Neural cell (in vitro differentiated cells): ENCODE measurements around the gene NXNL1. TPM values are rescaled to one million over a fixed set of nuclear protein-coding genes. Genes with fewer than 3 reads are reported as not detected.

Experiments
- H2AFZ ChIP-seq: fragments of 200-600, 300-800 bp; sonication (generic), shearing (Covaris generic); 2 replicates; pipeline ENCODE4 v1.6.0; 2014; ENCODE audit warnings: low read depth, mild to moderate bottlenecking, antibody characterized with exemption, low read length, moderate library complexity
- H3F3A ChIP-seq: fragments of 200-600 bp; shearing (Covaris generic); 2 replicates; pipeline ENCODE4 v1.6.1; 2016; ENCODE audit warnings: mild to moderate bottlenecking, moderate library complexity, mixed read lengths, antibody characterized with exemption, low read length; ENCODE audit not compliant: insufficient read depth, poor library complexity, severe bottlenecking
- H3K27ac ChIP-seq: fragments of 200-600, 300-800 bp; sonication (generic), shearing (Covaris generic); 2 replicates; pipeline ENCODE4 v1.5.1; 2014; ENCODE audit warnings: mild to moderate bottlenecking, low read length, moderate library complexity
- H3K27me3 ChIP-seq: fragments of 300-800, 200-600 bp; sonication (generic), shearing (Covaris generic); 2 replicates; pipeline ENCODE4 v1.6.0; 2014; ENCODE audit warnings: mild to moderate bottlenecking, low read depth, low read length, moderate library complexity; ENCODE audit not compliant: insufficient read depth
- H3K36me3 ChIP-seq: fragments of 300-800, 200-600 bp; sonication (generic), shearing (Covaris generic); 2 replicates; pipeline ENCODE4 v1.5.1; 2014; ENCODE audit warnings: mild to moderate bottlenecking, antibody characterized with exemption, low read length, moderate library complexity; ENCODE audit not compliant: insufficient read depth
- H3K4me2 ChIP-seq: fragments of 300-800, 200-600 bp; sonication (generic), shearing (Covaris generic); 2 replicates; pipeline ENCODE4 v1.6.0; 2014; ENCODE audit warnings: mild to moderate bottlenecking, low read length
- H3K4me3 ChIP-seq: fragments of 300-800, 200-600 bp; sonication (generic), shearing (Covaris generic); 2 replicates; pipeline ENCODE4 v1.5.1; 2014; ENCODE audit warnings: mild to moderate bottlenecking, low read length, moderate library complexity
- H3K79me2 ChIP-seq: fragments of 200-600 bp; shearing (Covaris generic); replicated peaks from 2 replicates; pipeline ENCODE4 v1.6.0; 2014; ENCODE audit warnings: mild to moderate bottlenecking, low read length, moderate library complexity; ENCODE audit not compliant: insufficient read depth
- H3K9ac ChIP-seq: fragments of 300-800, 200-600 bp; sonication (generic), shearing (Covaris generic); 2 replicates; pipeline ENCODE4 v1.6.1; 2016; ENCODE audit warnings: mild to moderate bottlenecking, low read length, mixed read lengths
- H3K9me2 ChIP-seq: fragments of 200-600 bp; shearing (Covaris generic); 2 replicates; pipeline ENCODE4 v1.6.1; 2016; ENCODE audit warnings: mild to moderate bottlenecking, low read length, mixed read lengths; ENCODE audit not compliant: insufficient read depth
- H3K9me3 ChIP-seq: fragments of 200-600, 300-800 bp; sonication (generic), shearing (Covaris generic); 2 replicates; pipeline ENCODE4 v1.6.1; 2016; ENCODE audit warnings: mild to moderate bottlenecking, mixed run types, low read length, moderate library complexity, mixed read lengths
- H4K20me1 ChIP-seq: fragments of 200-600 bp; shearing (Covaris generic); 2 replicates; pipeline ENCODE4 v1.6.1; 2016; ENCODE audit warnings: mild to moderate bottlenecking, mixed run types; ENCODE audit not compliant: insufficient read depth
- CTCF ChIP-seq: fragments of 450-650 bp; IDR thresholded peaks from 2 replicates; pipeline ENCODE4 v1.5.1; 2014; ENCODE audit warnings: antibody characterized with exemption, mild to moderate bottlenecking, moderate library complexity; ENCODE audit not compliant: poor library complexity, severe bottlenecking
- EP300 ChIP-seq: fragments of 450-650 bp; conservative IDR thresholded peaks from 2 replicates; pipeline ENCODE4 v1.6.1; 2014; ENCODE audit warnings: antibody characterized with exemption, mild to moderate bottlenecking, moderate library complexity; ENCODE audit not compliant: poor library complexity, severe bottlenecking
- EZH2 ChIP-seq: fragments of 200-600, 300-800 bp; shearing (Covaris generic), sonication (generic); IDR thresholded peaks from 2 replicates; pipeline ENCODE4 v1.6.1; 2014; ENCODE audit warnings: antibody characterized with exemption, low read length, borderline replicate concordance, mild to moderate bottlenecking; ENCODE audit not compliant: insufficient read depth, poor library complexity, severe bottlenecking
- MXI1 ChIP-seq: fragments of 450-650 bp; conservative IDR thresholded peaks from 2 replicates; pipeline ENCODE4 v1.6.1; 2014; ENCODE audit warnings: antibody characterized with exemption, mild to moderate bottlenecking; ENCODE audit not compliant: poor library complexity, severe bottlenecking
- POLR2AphosphoS5 ChIP-seq: IDR thresholded peaks from 2 replicates; pipeline ENCODE4 v1.6.1; 2012
- RAD21 ChIP-seq: fragments of 450-650 bp; conservative IDR thresholded peaks from 2 replicates; pipeline ENCODE4 v1.6.1; 2014; ENCODE audit warnings: antibody characterized with exemption, mild to moderate bottlenecking, moderate library complexity
- REST ChIP-seq: IDR thresholded peaks from 2 replicates; pipeline ENCODE4 v1.6.1; 2012; ENCODE audit warnings: borderline replicate concordance
- SMC3 ChIP-seq: fragments of 450-650 bp; conservative IDR thresholded peaks from 2 replicates; pipeline ENCODE4 v1.6.1; 2014; ENCODE audit warnings: antibody characterized with exemption, mild to moderate bottlenecking, moderate library complexity; ENCODE audit not compliant: poor library complexity
- TAF1 ChIP-seq: IDR thresholded peaks from 2 replicates; pipeline ENCODE4 v1.6.1; 2012; ENCODE audit warnings: low read depth
- polyA plus RNA-seq: library from polyadenylated mRNA; depleted of rRNA; stranded (reverse); fragments of >200 nt; gene quantifications from 2 replicates; pipeline ENCODE4 v1.2.3, GENCODE V29; 2014

The NXNL1 gene
- polyA plus RNA-seq, 1 donor from 2014 or later: not detected

GRCh38 chr19:17451820-17452219, 8.9 kb downstream of the NXNL1 start:
- Histone ChIP-seq H3K4me2 (no peak overlapping the region), H2AFZ (no peak overlapping the region), H3K27me3 (peaks cover 25% of the 10 kb centered on the region), H3K9ac (no peak overlapping the region), H4K20me1 (no peaks in the 10 kb centered on the region), H3K9me2 (no peaks in the 10 kb centered on the region), H3K79me2 (no peaks in the 10 kb centered on the region), H3K4me3 (no peak overlapping the region), H3F3A (no peaks in the 10 kb centered on the region), H3K27ac (no peak overlapping the region), H3K9me3 (no peaks in the 10 kb centered on the region), H3K36me3 (no peaks in the 10 kb centered on the region)
- no peak for TF ChIP-seq SMC3
- no peak for TF ChIP-seq POLR2AphosphoS5
- TF ChIP-seq EP300: no peak
- no peak for TF ChIP-seq REST
- TF ChIP-seq EZH2: no peak
- no peak for TF ChIP-seq CTCF
- TF ChIP-seq MXI1: no peak
- TF ChIP-seq RAD21: no peak
- no peak for TF ChIP-seq TAF1

- Histone ChIP-seq H3K4me3 (no peak overlapping the region), H3K79me2 (no peaks in the 10 kb centered on the region), H3K9ac (no peak overlapping the region), H3K36me3 (no peaks in the 10 kb centered on the region), H2AFZ (no peak overlapping the region), H3F3A (no peaks in the 10 kb centered on the region), H3K4me2 (no peak overlapping the region), H3K9me3 (no peaks in the 10 kb centered on the region), H4K20me1 (no peaks in the 10 kb centered on the region), H3K9me2 (no peaks in the 10 kb centered on the region), H3K27me3 (peaks cover 20% of the 10 kb centered on the region), H3K27ac (no peak overlapping the region)
- TF ChIP-seq EP300: no peak
- TF ChIP-seq TAF1: no peak
- TF ChIP-seq EZH2: no peak
- TF ChIP-seq REST: no peak
- TF ChIP-seq CTCF: no peak
- TF ChIP-seq MXI1: no peak
- no peak for TF ChIP-seq RAD21
- TF ChIP-seq SMC3: no peak
- no peak for TF ChIP-seq POLR2AphosphoS5
These were observed 10.3 kb downstream of the NXNL1 start for GRCh38 chr19:17450264-17451075.
